Upper lobe of right lung (tissue), 1 donor: ENCODE results near the gene PDE6G. TPM values are rescaled to one million over a fixed set of nuclear protein-coding genes. Genes with fewer than 3 reads are reported as not detected.

ENCODE experiments used
- ATAC-seq: fragments of 200-7000 bp; cut with Tn5 transposase; one replicate; pipeline ENCODE4 v1.9.1; 2020; ENCODE audit warnings: mild to moderate bottlenecking, moderate library complexity
- DNase-seq: peaks from one replicate; pipeline ENCODE4 v3.0.0-alpha.2; 2020
- H3K27ac ChIP-seq: fragments of 200-600 bp; one replicate; pipeline ENCODE4 v1.8.0; 2022
- H3K27me3 ChIP-seq: fragments of 200-600 bp; one replicate; pipeline ENCODE4 v1.8.0; 2022; ENCODE audit warnings: mild to moderate bottlenecking
- H3K36me3 ChIP-seq: fragments of 200-600 bp; one replicate; pipeline ENCODE4 v1.8.0; 2022
- H3K4me1 ChIP-seq: fragments of 200-600 bp; one replicate; pipeline ENCODE4 v1.8.0; 2022
- H3K4me3 ChIP-seq: fragments of 200-600 bp; one replicate; pipeline ENCODE4 v1.8.0; 2022; ENCODE audit warnings: mild to moderate bottlenecking
- H3K9me3 ChIP-seq: fragments of 200-600 bp; one replicate; pipeline ENCODE4 v1.8.0; 2022
- intact Hi-C: fragments of 100-400 bp; cut with DNase I; formaldehyde crosslinking; loops from one replicate; pipeline ENCODE4 v1.11.0; 2022
- total RNA-seq: library from RNA; stranded (reverse); fragmentation: NEBNext Ultra II Directional; extraction: Animal tissue kit (Norgen Biotek cat#: 25700); gene quantifications from one replicate; pipeline ENCODE4 v1.2.1, GENCODE V29; 2021
- TF ChIP-seq, protein P1 (sequence below): fragments of 200-600 bp; IDR thresholded peaks from one replicate; pipeline ENCODE4 v1.8.0; 2022; ENCODE audit warnings: antibody characterized with exemption
- donor health status: DM: no; HTN: yes; CAD: no; lungs with severe emphysema.

Gene PDE6G
- total RNA-seq, 1 donor from 2014 or later = 1.0 TPM

DNA sequence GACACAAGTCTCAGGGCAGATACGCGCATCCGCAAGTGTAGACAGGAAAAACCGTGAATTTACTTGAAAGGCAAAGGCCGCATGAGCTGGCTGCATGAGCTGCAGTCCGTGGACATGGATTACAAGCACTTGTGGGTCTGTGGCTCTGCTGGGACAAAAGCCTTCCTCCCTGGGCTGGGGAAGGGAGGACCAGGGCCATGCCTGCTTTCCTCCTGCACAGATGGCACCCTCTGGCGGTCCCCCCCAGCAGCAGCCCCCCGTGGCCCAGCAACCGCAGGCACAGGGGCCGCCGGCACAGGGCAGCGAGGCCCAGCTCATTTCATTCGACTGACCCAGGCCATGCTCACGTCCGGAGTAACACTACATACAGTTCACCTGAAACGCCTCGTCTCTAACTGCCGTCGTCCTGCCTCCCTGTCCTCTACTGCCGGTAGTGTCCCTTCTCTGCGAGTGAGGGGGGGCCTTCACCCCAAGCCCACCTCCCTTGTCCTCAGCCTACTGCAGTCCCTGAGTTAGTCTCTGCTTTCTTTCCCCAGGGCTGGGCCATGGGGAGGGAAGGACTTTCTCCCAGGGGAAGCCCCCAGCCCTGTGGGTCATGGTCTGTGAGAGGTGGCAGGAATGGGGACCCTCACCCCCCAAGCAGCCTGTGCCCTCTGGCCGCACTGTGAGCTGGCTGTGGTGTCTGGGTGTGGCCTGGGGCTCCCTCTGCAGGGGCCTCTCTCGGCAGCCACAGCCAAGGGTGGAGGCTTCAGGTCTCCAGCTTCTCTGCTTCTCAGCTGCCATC lies 45.1 kb upstream of the PDE6G start:
- ATAC-seq = no peak
- H3K27me3 ChIP-seq = no peaks in the 10 kb centered on the region
- peaks cover 30% of the 10 kb centered on the region for H3K4me1 ChIP-seq
- no peaks in the 10 kb centered on the region for H3K9me3 ChIP-seq
- H3K27ac ChIP-seq = no peak overlapping the region
- intact Hi-C loops = no loop called here
- DNase-seq = no peak
- TF ChIP-seq, protein P1, sequence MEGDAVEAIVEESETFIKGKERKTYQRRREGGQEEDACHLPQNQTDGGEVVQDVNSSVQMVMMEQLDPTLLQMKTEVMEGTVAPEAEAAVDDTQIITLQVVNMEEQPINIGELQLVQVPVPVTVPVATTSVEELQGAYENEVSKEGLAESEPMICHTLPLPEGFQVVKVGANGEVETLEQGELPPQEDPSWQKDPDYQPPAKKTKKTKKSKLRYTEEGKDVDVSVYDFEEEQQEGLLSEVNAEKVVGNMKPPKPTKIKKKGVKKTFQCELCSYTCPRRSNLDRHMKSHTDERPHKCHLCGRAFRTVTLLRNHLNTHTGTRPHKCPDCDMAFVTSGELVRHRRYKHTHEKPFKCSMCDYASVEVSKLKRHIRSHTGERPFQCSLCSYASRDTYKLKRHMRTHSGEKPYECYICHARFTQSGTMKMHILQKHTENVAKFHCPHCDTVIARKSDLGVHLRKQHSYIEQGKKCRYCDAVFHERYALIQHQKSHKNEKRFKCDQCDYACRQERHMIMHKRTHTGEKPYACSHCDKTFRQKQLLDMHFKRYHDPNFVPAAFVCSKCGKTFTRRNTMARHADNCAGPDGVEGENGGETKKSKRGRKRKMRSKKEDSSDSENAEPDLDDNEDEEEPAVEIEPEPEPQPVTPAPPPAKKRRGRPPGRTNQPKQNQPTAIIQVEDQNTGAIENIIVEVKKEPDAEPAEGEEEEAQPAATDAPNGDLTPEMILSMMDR = no peak
- peaks cover 64% of the 10 kb centered on the region for H3K36me3 ChIP-seq
- peak overlapping the region; percentile 88 for H3K4me3 ChIP-seq

DNA sequence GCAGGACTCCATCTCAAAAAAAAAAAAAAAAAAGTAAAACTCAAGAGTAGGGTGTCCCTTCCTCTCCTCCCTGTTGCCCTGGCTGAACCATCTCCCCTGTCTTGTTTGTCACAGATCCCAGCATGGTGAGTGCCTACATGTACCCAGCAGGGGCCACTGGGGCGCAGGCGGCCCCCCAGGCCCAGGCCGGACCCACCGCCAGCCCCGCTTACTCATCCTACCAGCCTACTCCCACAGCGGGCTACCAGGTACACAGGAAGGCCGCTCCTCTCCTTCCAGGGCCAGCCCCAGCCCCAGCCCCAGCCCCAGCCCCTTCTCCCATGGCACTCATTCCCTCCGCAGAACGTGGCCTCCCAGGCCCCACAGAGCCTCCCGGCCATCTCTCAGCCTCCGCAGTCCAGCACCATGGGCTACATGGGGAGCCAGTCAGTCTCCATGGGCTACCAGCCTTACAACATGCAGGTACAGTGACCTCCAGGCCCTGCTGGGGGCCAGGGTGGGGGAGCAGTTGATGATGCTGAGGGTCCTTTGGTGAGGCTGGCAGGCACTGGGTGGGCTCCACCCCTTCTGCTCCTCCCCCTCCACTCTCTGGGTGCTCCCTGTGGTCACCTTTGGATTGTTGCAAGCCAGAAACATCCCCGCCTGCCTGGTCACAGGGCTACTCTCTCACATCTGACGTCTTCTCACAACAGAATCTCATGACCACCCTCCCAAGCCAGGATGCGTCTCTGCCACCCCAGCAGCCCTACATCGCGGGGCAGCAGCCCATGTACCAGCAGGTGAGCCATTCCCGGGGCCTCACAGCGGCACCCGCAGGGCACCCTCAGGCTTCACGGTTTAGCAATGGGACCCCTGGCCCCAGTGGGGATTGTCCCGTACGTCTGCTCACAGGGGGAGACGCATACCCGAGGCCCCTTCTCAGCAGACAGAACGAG lies 44.3 kb upstream of the PDE6G start:
- DNase-seq (peak; percentile 65), ATAC-seq (no peak)
- no peak overlapping the region for H3K27ac ChIP-seq
- TF ChIP-seq, protein P1 = no peak
- no peaks in the 10 kb centered on the region for H3K27me3 ChIP-seq
- H3K4me1 ChIP-seq = peaks cover 30% of the 10 kb centered on the region
- peaks cover 65% of the 10 kb centered on the region for H3K36me3 ChIP-seq
- H3K4me3 ChIP-seq = no peak overlapping the region
- intact Hi-C loops = no loop called here
- no peaks in the 10 kb centered on the region for H3K9me3 ChIP-seq

- TF ChIP-seq, protein P1 = no peak
- intact Hi-C loops = no loop called here
- Histone ChIP-seq H3K4me1 (peaks cover 18% of the 10 kb centered on the region), H3K27ac (no peak overlapping the region), H3K36me3 (peaks cover 85% of the 10 kb centered on the region), H3K9me3 (no peaks in the 10 kb centered on the region), H3K4me3 (no peak overlapping the region), H3K27me3 (no peaks in the 10 kb centered on the region)
- no peak for DNase-seq
- no peak for ATAC-seq
Observed at GRCh38 chr17:81697261-81698044, 41.1 kb upstream of the PDE6G start.

DNA sequence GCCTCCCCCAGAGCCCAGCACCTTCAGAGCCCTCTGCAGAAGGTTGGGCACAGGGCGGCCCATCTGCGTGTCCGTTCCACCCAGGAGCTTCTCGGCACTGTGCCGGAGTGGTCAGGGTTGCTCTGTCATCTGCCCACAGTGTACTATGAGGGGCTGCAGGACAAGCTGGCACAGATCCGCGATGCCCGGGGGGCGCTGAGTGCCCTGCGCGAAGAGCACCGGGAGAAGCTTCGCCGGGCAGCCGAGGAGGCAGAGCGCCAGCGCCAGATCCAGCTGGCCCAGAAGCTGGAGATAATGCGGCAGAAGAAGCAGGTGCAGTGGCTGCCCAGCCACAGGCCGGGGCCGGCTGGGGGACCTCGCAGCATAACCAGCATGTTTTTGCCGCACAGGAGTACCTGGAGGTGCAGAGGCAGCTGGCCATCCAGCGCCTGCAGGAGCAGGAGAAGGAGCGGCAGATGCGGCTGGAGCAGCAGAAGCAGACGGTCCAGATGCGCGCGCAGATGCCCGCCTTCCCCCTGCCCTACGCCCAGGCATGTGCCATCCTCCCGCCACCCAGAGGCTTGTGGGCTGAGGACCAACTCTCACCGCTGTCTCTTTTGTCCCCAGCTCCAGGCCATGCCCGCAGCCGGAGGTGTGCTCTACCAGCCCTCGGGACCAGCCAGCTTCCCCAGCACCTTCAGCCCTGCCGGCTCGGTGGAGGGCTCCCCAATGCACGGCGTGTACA lies 40.0 kb upstream of the PDE6G start:
- TF ChIP-seq, protein P1 = no peak
- DNase-seq (no peak), ATAC-seq (no peak)
- Histone ChIP-seq H3K9me3 (no peaks in the 10 kb centered on the region), H3K4me3 (no peak overlapping the region), H3K27ac (no peak overlapping the region), H3K4me1 (peaks cover 7% of the 10 kb centered on the region), H3K27me3 (no peaks in the 10 kb centered on the region), H3K36me3 (peaks cover 93% of the 10 kb centered on the region)
- intact Hi-C loops = no loop called here

- Histone ChIP-seq H3K4me1 (peaks cover 1% of the 10 kb centered on the region), H3K36me3 (peaks cover 93% of the 10 kb centered on the region), H3K27me3 (no peaks in the 10 kb centered on the region), H3K9me3 (no peaks in the 10 kb centered on the region), H3K4me3 (no peak overlapping the region), H3K27ac (no peak overlapping the region)
- TF ChIP-seq, protein P1 = no peak
- intact Hi-C loops = no loop called here
- ATAC-seq (no peak), DNase-seq (no peak)
Observed at GRCh38 chr17:81695801-81696200, 39.5 kb upstream of the PDE6G start.
